ENCODE data around the gene PRKAR2B. TPM values are rescaled to one million over a fixed set of nuclear protein-coding genes. Genes with fewer than 3 reads are reported as not detected.

The PRKAR2B gene
- total and polyA plus RNA-seq, 7 experiments from 2014 or later = 0.39 to 5.0 (median 0.54) TPM

DNA sequence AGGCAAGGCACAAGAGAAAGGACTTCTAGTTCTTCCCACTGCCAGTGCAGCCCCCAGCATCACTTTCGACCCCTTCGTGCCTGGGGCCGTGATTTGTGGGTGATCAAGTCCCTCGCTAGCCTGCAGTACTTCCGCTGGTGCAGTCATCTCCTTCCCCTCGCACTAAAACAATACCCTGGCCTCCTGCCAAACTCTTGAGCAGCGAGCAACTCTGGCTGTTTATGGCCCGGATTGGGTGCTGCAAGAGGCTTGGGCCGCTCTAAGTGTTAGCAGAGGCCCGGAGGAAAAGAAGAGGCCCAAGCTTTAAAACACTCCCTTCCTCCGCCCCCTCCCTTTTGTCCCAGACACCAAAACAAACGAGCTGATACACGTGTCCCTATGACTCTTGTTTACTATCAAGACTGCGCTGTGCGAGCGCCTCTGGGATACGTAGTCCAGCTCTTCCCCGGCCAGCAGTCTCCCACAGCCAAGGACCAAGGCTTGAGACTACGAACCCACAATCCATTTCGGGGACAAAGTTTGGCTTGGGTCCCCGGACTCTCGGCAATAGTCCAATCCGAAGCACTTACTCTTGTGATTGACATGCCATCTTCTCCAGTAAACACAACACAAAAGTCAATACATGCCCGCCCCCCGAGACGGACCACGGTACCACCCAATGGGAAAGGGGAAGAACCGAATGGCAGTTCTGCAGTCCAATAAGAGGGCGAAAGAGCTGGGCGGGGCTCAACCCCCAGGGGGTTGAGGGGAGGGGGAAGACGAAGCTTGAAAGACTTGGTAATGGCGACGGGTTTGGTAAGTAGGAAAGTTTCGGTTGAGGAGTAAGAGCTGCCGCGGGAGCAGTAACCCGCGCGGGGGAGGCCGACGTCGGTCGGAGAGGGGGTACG lies 124.0 kb downstream of the PRKAR2B start, which contains the start of gene HBP1:
TSS of gene HBP1 (plus strand) at position 771 of the 887 bp plus-strand sequence. CDS start 10,891 bp downstream, outside the sequence.
- peaks cover 0 to 2% (median 0%) of the 10 kb centered on the region in 11 donors for H3K9me3 Mint-ChIP-seq
- Histone ChIP-seq H3K4me1 (ENCODE audit: control insufficient read depth in 2 of 2, insufficient read depth in 2 of 2, low read length in 2 of 2) (peaks cover 28 to 35% of the 10 kb centered on the region in 2 donors), H3K27me3 (ENCODE audit: control insufficient read depth in 2 of 2, insufficient read depth in 2 of 2, low read length in 2 of 2) (no peaks in the 10 kb centered on the region), H3K36me3 (ENCODE audit: control insufficient read depth in 2 of 3, insufficient read depth in 3 of 3, low read length in 3 of 3) (peaks cover 0 to 17% (median 3%) of the 10 kb centered on the region in 3 experiments), H3K4me3 (ENCODE audit: low read length) (peak within 1 kb of the TSS; percentile 84), H3K9me3 (ENCODE audit: control insufficient read depth in 2 of 3, low read length in 3 of 3) (no peaks in the 10 kb centered on the region), H3K27ac (ENCODE audit: low read depth, low read length) (peak within 1 kb of the TSS; percentile 100)
- intact Hi-C loops (cut with micrococcal nuclease) = loop anchor here (1.0 to 5.0 kb wide), 27 partner anchors 12 to 1636 kb away; partner anchors contain the start of genes CCDC71L (in 2 of the 2), COG5 (in 2 of the 2), DLD (in 2 of the 2) and DNAJB9 (in 2 of the 2)
- H3K36me3 Mint-ChIP-seq = peaks cover 0 to 7% (median 0%) of the 10 kb centered on the region in 5 donors
- peak; percentile 87 for ATAC-seq
- DNase-seq = peak; percentile 80 to 100 (median 99)
- ChIA-PET CTCF (interaction anchor here (0.6 to 6.8 kb wide), 7 partner anchors 13 to 883 kb away, joined by 3 to 67 read pairs (median 4); partner anchors contain the start of gene NAMPT), POLR2A (interaction anchor here (0.5 to 4.2 kb wide), 42 partner anchors 9 to 1637 kb away, joined by 3 to 79 read pairs (median 5); partner anchors contain the start of genes CBLL1, CCDC71L, COG5 and DNAJB9)
- peaks cover 0 to 28% (median 0%) of the 10 kb centered on the region in 5 donors for H3K27me3 Mint-ChIP-seq
- H3K4me1 Mint-ChIP-seq = peaks cover 25 to 50% (median 41%) of the 10 kb centered on the region in 7 donors
- H3K27ac Mint-ChIP-seq = peak within 1 kb of the TSS; percentile 98 to 100 (median 99)
- peak within 1 kb of the TSS; percentile 92 to 100 (median 96) for H3K4me3 Mint-ChIP-seq

DNA sequence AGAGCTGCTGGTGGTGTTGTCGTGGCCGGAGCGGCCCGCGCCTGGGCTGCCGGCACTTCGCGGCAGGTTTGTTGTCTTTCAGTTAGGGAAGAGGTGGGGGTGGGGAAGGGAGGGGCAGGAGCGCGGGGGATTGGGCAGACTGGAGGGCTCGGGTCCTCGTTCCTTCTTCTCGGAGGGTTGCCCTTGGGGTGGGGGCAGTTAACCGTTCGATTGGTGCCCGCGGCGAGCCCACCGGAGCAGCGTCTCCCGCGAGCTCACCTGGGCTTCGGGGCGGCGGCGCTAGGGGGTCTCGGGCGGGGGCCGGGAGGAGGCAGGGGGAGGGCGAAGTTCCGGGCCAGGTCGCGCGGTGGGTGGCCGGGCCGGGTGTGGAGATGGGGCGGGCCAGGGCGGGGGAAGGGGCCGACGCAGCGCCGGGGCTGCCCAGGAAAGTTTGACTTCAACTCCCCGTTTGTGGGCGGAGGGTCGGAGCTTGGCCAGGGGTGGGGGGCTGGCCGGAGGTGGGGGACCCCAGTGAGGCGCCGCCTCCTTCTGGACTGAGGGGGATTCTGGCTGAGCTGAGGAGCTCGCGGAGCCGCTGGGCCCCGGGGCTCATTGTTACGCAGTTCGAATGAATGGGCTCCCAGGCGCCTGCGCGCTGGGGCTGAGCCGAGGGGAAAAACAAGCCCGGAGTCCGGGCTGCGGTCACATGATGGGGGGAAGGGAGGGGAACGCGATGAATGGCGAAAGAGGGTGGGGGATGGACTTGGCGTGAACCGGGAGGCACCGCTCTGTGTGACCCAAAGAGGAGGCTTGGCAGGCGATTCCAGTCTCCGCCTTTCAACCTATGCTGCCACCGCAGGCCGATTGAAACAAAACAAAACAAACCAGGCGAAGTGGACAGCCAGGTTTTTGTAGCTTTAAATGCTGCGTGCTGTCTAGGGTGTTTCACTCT lies 124.9 kb downstream of the PRKAR2B start:
- ATAC-seq (peak; percentile 30), DNase-seq (peak; percentile 68 to 92 (median 77))
- ChIA-PET CTCF (interaction anchor here (0.7 to 6.8 kb wide), 6 partner anchors 13 to 574 kb away, joined by 3 to 67 read pairs (median 8); no protein-coding TSS in a partner anchor), POLR2A (interaction anchor here (0.6 to 4.2 kb wide), 34 partner anchors 8 to 1400 kb away, joined by 3 to 79 read pairs (median 7); partner anchors contain the start of genes CBLL1, CCDC71L, COG5 and DNAJB9)
- Histone ChIP-seq H3K9me3 (ENCODE audit: control insufficient read depth in 2 of 3, low read length in 3 of 3) (no peaks in the 10 kb centered on the region), H3K4me1 (ENCODE audit: control insufficient read depth in 2 of 2, insufficient read depth in 2 of 2, low read length in 2 of 2) (peaks cover 37 to 43% of the 10 kb centered on the region in 2 donors), H3K27ac (ENCODE audit: low read depth, low read length) (peak overlapping the region; percentile 100), H3K4me3 (ENCODE audit: low read length) (peak overlapping the region; percentile 62), H3K36me3 (ENCODE audit: control insufficient read depth in 2 of 3, insufficient read depth in 3 of 3, low read length in 3 of 3) (peaks cover 0 to 17% (median 3%) of the 10 kb centered on the region in 3 experiments), H3K27me3 (ENCODE audit: control insufficient read depth in 2 of 2, insufficient read depth in 2 of 2, low read length in 2 of 2) (no peaks in the 10 kb centered on the region)
- Mint-ChIP-seq H3K4me1 (peaks cover 34 to 59% (median 50%) of the 10 kb centered on the region in 7 donors), H3K9me3 (peaks cover 0 to 2% (median 0%) of the 10 kb centered on the region in 11 donors), H3K36me3 (peaks cover 0 to 8% (median 3%) of the 10 kb centered on the region in 5 donors), H3K4me3 (peak overlapping the region; percentile 92 to 100 (median 96)), H3K27me3 (peaks cover 0 to 22% (median 0%) of the 10 kb centered on the region in 5 donors), H3K27ac (peak overlapping the region; percentile 98 to 100 (median 99))
- intact Hi-C loops (cut with micrococcal nuclease) = loop anchor here (1.0 to 5.0 kb wide), 10 partner anchors 11 to 1637 kb away; partner anchors contain the start of genes BCAP29 (in 1 of the 2), DNAJB9 (in 1 of the 2), RINT1 (in 1 of the 2) and THAP5 (in 1 of the 2)

DNA sequence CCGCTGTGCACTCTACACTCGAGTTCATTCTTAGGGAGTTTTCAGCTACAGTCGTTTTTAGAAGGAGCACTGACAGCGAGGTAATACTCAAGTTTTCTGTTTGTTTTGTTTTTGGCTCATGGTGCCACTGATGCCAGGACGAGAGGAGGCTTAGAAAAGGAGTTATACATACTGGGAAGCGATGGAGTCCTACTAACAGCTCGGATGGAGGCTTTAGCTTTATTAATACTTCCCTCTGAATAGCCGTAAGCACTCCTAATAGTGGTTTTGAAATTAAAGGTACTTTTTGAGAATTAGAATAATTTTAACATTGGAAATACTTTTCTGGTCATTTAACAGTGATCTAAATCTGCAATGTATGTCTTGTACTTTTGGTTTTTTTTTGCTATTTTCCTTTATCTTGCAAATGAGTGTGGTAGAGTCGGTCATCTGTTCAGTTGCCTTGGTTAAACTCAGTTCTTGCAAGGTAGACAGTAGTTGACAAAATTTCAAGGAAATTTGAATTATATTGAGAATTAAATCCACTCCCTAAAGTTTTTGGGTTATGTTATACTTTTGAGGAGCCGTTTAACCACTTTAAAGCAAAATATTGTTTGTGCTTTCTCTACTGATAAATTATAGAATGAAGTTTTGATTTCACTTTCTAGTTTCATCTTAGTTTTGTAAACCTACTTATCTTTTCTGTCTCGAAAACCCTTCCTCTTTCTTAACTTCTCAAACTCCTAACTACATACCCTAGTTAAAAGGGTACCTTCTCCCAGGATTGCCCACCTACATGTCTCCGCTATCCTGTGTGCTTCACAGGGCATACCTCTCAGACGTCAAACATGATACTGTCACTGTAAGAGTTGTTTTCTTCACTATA lies 125.8 kb downstream of the PRKAR2B start:
- POLR2A ChIA-PET = interaction anchor here (0.7 to 4.2 kb wide), 15 partner anchors 8 to 1057 kb away, joined by 3 to 79 read pairs (median 8); partner anchors contain the start of genes CBLL1, COG5 and DUS4L
- peaks cover 0 to 2% (median 0%) of the 10 kb centered on the region in 11 donors for H3K9me3 Mint-ChIP-seq
- no peaks in the 10 kb centered on the region for H3K9me3 ChIP-seq (ENCODE audit: control insufficient read depth in 2 of 3, low read length in 3 of 3)
- peak overlapping the region; percentile 96 to 100 (median 98) for H3K27ac Mint-ChIP-seq
- H3K4me1 ChIP-seq (ENCODE audit: control insufficient read depth in 2 of 2, insufficient read depth in 2 of 2, low read length in 2 of 2) = peaks cover 45 to 48% of the 10 kb centered on the region in 2 donors
- H3K27ac ChIP-seq (ENCODE audit: low read depth, low read length) = peak overlapping the region; percentile 100
- ATAC-seq (no peak), DNase-seq (no peak)
- peaks cover 36 to 68% (median 59%) of the 10 kb centered on the region in 7 donors for H3K4me1 Mint-ChIP-seq
- no peaks in the 10 kb centered on the region for H3K27me3 ChIP-seq (ENCODE audit: control insufficient read depth in 2 of 2, insufficient read depth in 2 of 2, low read length in 2 of 2)
- H3K4me3 ChIP-seq (ENCODE audit: low read length) = peak overlapping the region; percentile 62
- peak overlapping the region; percentile 92 to 100 (median 96) for H3K4me3 Mint-ChIP-seq
- H3K27me3 Mint-ChIP-seq = peaks cover 0 to 13% (median 0%) of the 10 kb centered on the region in 5 donors
- CTCF ChIA-PET = interaction anchor here (0.7 to 3.1 kb wide), 4 partner anchors 20 to 573 kb away, joined by 3 to 12 read pairs (median 8); no protein-coding TSS in a partner anchor
- intact Hi-C loops (cut with micrococcal nuclease) = loop anchor here in 1 of 2 donors (1.0 kb wide), 1 partner anchor 10 kb away; no protein-coding TSS in a partner anchor
- peaks cover 0 to 17% (median 3%) of the 10 kb centered on the region in 3 experiments for H3K36me3 ChIP-seq (ENCODE audit: control insufficient read depth in 2 of 3, insufficient read depth in 3 of 3, low read length in 3 of 3)
- peaks cover 0 to 10% (median 6%) of the 10 kb centered on the region in 5 donors for H3K36me3 Mint-ChIP-seq

DNA sequence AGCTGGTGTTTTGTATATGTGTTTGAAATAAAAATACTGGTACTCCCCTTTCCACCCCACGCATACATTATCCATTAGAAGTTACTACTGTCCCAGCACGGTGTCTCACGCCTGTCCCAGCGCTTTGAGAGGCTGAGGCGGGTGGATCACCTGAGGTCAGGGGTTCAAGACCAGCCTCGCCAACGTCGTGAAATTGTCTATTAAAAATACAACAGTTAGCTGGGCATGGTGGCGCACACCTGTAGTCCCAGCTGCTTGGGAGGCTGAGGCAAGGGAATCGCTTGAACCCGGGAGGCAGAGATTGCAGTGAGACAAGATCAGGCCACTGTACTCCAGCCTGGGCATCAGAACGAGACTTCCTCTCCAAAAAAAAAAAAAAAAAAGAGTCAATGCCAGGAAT lies 127.0 kb downstream of the PRKAR2B start:
- peaks cover 0 to 2% (median 0%) of the 10 kb centered on the region in 11 donors for H3K9me3 Mint-ChIP-seq
- no peaks in the 10 kb centered on the region for H3K27me3 ChIP-seq (ENCODE audit: control insufficient read depth in 2 of 2, insufficient read depth in 2 of 2, low read length in 2 of 2)
- peaks cover 0 to 10% (median 6%) of the 10 kb centered on the region in 5 donors for H3K36me3 Mint-ChIP-seq
- POLR2A ChIA-PET = interaction anchor here (1.0 kb wide), 1 partner anchor 11 kb away, joined by 5 read pairs; no protein-coding TSS in a partner anchor
- peaks cover 41 to 74% (median 63%) of the 10 kb centered on the region in 7 donors for H3K4me1 Mint-ChIP-seq
- CTCF ChIA-PET = interaction anchor here (1.0 to 1.4 kb wide), 2 partner anchors 12 to 21 kb away, joined by 3 to 4 read pairs; no protein-coding TSS in a partner anchor
- H3K27ac Mint-ChIP-seq = peak overlapping the region in 3 of 9 donors; percentile 13 to 75 (median 68)
- H3K4me1 ChIP-seq (ENCODE audit: control insufficient read depth in 2 of 2, insufficient read depth in 2 of 2, low read length in 2 of 2) = peaks cover 49% of the 10 kb centered on the region in 2 donors
- H3K36me3 ChIP-seq (ENCODE audit: control insufficient read depth in 2 of 3, insufficient read depth in 3 of 3, low read length in 3 of 3) = peaks cover 0 to 17% (median 3%) of the 10 kb centered on the region in 3 experiments
- H3K9me3 ChIP-seq (ENCODE audit: control insufficient read depth in 2 of 3, low read length in 3 of 3) = no peaks in the 10 kb centered on the region
- H3K27me3 Mint-ChIP-seq = peaks cover 0 to 2% (median 0%) of the 10 kb centered on the region in 5 donors
- ATAC-seq (no peak), DNase-seq (no peak)
- peak overlapping the region; percentile 19 to 93 (median 49) for H3K4me3 Mint-ChIP-seq
- intact Hi-C loops (cut with micrococcal nuclease) = no loop called here
- H3K27ac ChIP-seq (ENCODE audit: low read depth, low read length) = no peak overlapping the region
- no peak overlapping the region for H3K4me3 ChIP-seq (ENCODE audit: low read length)

Measured in naive thymus-derived CD4-positive, alpha-beta T cell (primary cell).